IPS-11a (cell line): ENCODE measurements around the gene GTF2H4.
"Not testable (repeated sequence)": the region's sequence is repeated elsewhere in the genome, so short reads cannot be mapped to it uniquely, and the experiment has no call there.

ENCODE experiments used
- H3K4me3 ChIP-seq: one replicate; pipeline ENCODE4 v1.5.1; 2013; ENCODE audit warnings: low read depth, low read length, control low read depth

The GTF2H4 gene

DNA sequence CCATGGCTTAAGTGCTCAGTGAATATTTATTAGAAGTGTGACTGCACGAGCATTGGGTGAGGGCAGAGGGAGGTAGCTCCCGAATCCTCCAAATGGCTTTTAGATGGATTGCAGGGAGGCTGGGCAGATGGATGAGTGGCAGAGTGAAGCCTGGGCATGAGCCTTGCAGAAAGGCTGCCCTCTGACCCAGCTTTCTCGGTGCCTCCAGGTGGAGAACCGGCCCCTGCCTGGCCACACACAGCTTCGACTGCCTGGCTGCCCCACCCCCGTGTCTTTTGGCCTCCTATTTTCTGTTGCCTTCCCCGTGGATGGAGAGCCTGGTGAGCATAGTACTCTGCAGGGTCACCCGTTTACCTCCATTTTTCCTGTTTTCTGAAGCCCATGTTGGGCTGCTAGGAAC, 9.5 kb downstream of the GTF2H4 start:
- no peak overlapping the region for H3K4me3 ChIP-seq

- no peak overlapping the region for H3K4me3 ChIP-seq
Measured at GRCh38 chr6:30918670-30919069, 10.7 kb downstream of the GTF2H4 start.

DNA sequence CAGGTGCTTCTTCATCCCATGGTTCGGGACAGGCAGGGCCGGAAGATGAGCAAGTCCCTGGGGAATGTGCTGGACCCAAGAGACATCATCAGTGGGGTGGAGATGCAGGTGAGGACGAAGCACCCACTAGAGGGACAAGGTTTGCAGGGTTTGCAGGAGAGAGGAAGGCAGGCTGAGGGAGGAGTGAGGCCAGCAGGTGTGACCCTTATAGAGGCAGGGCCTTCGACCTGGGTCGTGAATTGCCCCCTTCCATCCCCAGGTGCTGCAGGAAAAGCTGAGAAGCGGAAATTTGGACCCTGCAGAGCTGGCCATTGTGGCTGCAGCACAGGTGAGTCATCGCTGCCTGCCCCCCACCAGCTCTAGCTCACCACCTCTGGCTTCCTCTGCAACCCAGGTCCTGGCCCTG, 14.4 kb downstream of the GTF2H4 start:
- no peak overlapping the region for H3K4me3 ChIP-seq

- not testable (repeated sequence) for H3K4me3 ChIP-seq
Measured at GRCh38 chr6:30924040-30924627, 16.1 kb downstream of the GTF2H4 start.

GRCh38 chr6:30926644-30927043, 18.6 kb downstream of the GTF2H4 start:
- H3K4me3 ChIP-seq = no peak overlapping the region

- not testable (repeated sequence) for H3K4me3 ChIP-seq
Measured at GRCh38 chr6:30927080-30927479, 19.1 kb downstream of the GTF2H4 start.

DNA sequence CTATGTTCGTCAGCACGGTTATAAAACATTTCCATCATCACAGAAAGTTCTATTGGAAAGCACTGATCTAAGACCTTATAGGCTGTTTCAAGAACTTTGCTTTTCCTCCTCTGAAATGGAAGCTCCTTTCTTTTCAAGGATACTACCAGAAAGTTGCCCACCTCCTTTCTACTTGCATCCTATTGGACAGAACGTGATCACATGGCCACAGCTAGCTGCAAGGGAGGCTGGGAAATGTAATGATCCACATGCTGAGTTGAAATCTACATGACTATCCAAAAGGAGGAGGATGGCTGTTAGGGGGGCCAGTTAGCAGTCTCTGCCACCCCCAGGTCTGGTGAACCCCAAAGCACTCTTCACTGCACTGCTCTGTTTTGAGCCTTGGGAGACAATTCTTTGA, 20.7 kb downstream of the GTF2H4 start:
- no peak overlapping the region for H3K4me3 ChIP-seq

- H3K4me3 ChIP-seq = no peak overlapping the region
Measured at GRCh38 chr6:30930506-30930905, 22.5 kb downstream of the GTF2H4 start.

- no peak overlapping the region for H3K4me3 ChIP-seq
Measured at GRCh38 chr6:30931272-30931671, 23.3 kb downstream of the GTF2H4 start.

DNA sequence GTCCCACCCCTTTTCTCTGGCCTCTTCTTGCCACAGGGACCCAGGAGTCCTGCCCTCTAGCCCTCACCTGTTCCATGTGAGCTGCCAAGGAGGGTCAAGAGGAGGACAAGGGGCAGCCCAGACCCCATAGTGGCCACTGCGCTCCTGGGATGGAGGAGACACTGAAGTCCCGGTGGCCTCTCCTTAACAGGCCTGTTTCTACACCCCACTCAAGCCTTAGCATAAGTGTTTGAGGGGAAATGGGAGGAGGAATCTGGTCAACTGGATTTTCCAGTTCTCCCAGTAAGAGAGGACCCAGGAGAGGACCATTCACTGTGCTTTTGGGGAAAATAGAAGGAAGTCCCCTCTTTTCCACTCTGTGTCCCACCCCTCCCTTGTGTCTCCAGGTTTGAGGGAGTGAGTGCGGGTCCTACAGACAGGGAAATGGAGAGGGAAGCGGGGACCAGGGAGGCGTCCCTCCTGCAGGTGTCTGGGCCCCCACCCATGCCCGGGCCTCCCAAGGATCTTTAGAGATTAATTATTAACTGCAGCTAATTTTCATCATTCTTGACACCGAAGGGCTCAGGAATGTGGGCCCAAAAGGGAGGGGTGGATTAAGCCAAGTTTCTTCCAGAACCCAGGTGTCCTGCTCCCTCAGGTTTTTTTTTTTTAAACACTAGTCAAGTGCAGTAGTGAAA, 24.1 kb downstream of the GTF2H4 start, which contains the start of gene SFTA2:
Gene SFTA2 (minus strand): TSS at position 202 of the 677 bp plus-strand sequence. CDS start 74 bp downstream, at position 128.
- no peak within 1 kb of the TSS for H3K4me3 ChIP-seq

DNA sequence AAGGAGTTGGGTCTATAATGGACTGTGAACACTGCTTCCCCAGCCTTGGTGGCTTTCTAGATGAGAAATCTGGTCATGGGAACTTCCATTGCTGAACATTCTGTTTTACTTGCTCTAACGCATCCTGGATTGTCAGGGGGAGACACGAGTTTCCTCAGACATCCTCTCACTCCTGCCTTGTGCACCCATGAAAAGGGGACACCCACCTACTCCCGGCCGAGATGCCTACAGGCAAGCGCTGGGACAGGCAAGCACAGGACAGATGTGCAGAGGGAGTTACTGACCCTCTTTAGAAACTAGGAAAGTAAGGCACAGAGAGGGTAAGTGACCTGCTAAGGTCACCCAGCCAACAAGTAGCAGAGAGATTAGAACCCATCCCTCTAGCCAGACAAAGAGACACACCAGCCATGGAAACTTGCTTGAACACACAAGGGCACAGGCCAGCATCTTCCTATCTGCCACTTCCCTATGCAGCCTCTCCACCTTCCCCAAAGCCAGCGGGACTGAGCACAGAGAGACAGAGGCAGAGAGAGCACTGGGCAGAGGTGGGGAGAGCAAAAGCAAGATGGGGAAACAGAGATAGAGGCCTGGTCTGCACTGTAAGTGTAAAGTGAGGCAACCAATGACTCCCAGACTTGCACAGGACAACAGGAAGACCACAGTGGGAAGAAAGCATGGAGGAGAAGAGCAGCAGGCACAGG, 24.8 kb downstream of the GTF2H4 start:
- no peak overlapping the region for H3K4me3 ChIP-seq

- H3K4me3 ChIP-seq = no peak overlapping the region
Measured at GRCh38 chr6:30935018-30935417, 27.0 kb downstream of the GTF2H4 start.

DNA sequence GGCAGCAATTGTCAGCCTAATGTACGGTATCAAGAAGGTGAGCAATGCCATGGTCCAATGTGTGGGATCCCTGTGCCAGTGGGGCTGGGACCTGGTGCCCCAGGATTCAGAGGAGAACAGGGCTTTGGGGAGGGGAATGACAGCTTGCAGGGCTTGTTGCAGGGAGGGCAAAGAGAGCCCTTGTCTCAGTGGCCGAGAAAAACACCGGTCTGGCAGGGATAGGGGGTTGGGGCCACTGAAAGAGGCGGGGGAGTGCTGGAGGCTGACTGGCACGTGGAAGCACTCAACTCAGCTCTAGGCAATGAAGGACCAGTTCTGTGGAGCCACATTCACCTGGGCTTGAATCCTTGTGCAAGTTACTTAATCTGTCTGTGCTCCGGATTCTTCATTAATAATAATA, 29.3 kb downstream of the GTF2H4 start:
- no peak overlapping the region for H3K4me3 ChIP-seq

- no peak overlapping the region for H3K4me3 ChIP-seq
Measured at GRCh38 chr6:30938730-30939129, 30.7 kb downstream of the GTF2H4 start.

GRCh38 chr6:30939473-30939872, 31.5 kb downstream of the GTF2H4 start:
- H3K4me3 ChIP-seq = no peak overlapping the region

- no peak within 1 kb of the TSS for H3K4me3 ChIP-seq
Measured at GRCh38 chr6:30940361-30940986, 32.5 kb downstream of the GTF2H4 start, which contains the start of gene MUCL3. Gene MUCL3 (plus strand): TSS chr6:30940973. CDS start chr6:30941000, 27 bp downstream.

- H3K4me3 ChIP-seq = no peak overlapping the region
Measured at GRCh38 chr6:30942338-30943060, 34.5 kb downstream of the GTF2H4 start.

DNA sequence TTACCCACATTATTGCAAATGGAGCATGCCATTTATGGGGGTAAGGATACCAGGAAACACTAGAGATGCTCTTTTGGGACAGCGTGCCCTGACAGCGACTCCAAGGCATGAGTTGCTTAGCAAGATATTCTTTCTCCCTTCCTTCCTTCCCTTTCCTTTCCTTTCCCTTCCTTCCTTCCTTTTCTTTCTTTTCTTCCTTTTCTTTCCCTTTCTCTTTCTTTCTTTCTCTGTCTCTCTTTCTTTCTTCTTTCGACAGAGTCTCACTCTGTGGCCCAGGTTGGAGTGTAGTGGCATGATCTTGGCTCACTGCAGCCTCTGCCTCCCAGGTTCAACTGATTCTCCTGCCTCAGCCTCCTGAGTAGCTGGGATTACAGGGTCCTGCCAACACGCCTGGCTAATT, 36.0 kb downstream of the GTF2H4 start:
- H3K4me3 ChIP-seq = no peak overlapping the region

DNA sequence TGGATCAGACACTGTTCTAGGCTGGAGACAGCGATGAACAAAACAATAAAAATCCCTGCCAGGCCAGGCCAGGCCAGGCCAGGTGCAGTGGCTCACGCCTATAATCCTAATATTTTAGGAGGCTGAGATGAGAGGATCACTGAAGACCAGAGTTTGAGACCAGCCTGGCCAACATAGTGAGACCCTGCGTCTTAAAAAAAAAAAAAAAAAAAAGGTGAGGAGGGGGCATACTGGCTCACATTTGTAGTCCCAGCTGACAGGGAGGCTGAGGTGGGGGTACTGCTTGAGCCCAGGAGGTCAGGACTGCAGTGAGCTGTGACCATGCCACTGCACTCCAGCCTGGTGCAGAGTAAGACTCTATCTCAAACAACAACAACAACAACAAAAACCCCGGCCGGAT, 37.3 kb downstream of the GTF2H4 start:
- H3K4me3 ChIP-seq = no peak overlapping the region

DNA sequence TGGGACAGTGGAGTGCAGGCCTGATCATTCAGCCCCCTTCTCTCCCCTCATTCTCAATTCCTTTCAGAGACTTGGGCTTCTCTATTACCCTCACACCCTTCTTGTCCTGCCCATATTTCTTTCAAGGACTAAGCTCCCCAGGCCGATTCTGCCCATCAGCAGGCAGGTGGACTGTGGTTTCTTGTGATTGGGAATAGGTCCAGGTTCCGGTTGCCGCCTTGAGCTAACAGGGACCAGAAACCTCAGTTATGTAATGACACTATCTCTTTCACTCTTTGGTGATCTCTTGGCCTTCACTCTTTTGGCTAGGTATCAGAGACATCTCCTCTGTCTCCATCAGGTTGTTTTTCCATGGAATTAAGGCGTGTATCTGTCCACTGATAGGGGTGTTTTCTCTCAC, 39.2 kb downstream of the GTF2H4 start:
- no peak overlapping the region for H3K4me3 ChIP-seq

DNA sequence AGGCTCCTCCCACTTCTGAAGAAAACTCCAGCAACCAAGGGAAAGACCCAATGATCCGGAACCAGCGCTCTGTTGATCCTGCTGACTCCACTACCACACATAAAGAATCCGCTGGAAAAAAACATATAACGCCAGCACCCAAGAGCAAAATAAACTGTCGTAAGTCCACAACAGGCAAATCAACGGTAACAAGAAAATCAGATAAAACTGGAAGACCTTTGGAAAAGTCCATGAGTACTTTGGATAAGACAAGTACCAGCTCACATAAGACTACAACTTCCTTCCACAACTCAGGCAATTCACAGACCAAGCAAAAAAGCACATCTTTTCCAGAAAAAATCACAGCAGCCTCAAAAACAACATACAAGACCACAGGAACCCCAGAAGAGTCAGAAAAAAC, 40.8 kb downstream of the GTF2H4 start:
- no peak overlapping the region for H3K4me3 ChIP-seq
